DMS79 (cell line): ENCODE measurements around the gene HSPA12B.
A peak's percentile ranks its signal among the peaks of the same experiment; 100 is the strongest.

Experiments used
- DNase-seq: peaks from one replicate; lab custom pipeline; 2025; lab: John Stamatoyannopoulos, UW

The HSPA12B gene

GRCh38 chr20:3729811-3730540 lies 2.5 kb upstream of the HSPA12B start:
- no peak for DNase-seq

GRCh38 chr20:3730803-3731672 lies 1.4 kb upstream of the HSPA12B start:
- DNase-seq, result no peak

GRCh38 chr20:3731944-3732326 lies 550 bp upstream of the HSPA12B start:
- DNase-seq, result no peak

- DNase-seq, result no peak
Observed at GRCh38 chr20:3733119-3733995, 872 bp downstream of the HSPA12B start.

- peak; percentile 73 for DNase-seq
Observed at GRCh38 chr20:3734111-3734843, 1.8 kb downstream of the HSPA12B start.

- no peak for DNase-seq
Observed at GRCh38 chr20:3735768-3736167, 3.3 kb downstream of the HSPA12B start.

- no peak for DNase-seq
Observed at GRCh38 chr20:3738111-3739053, 5.9 kb downstream of the HSPA12B start.

GRCh38 chr20:3739054-3739925 lies 6.8 kb downstream of the HSPA12B start:
- DNase-seq, result no peak

GRCh38 chr20:3739926-3740451 lies 7.5 kb downstream of the HSPA12B start:
- no peak for DNase-seq

GRCh38 chr20:3740615-3741301 lies 8.3 kb downstream of the HSPA12B start:
- DNase-seq, result no peak

GRCh38 chr20:3741836-3742458 lies 9.5 kb downstream of the HSPA12B start:
- no peak for DNase-seq

- no peak for DNase-seq
Observed at GRCh38 chr20:3743251-3743650, 10.8 kb downstream of the HSPA12B start.

GRCh38 chr20:3744037-3744436 lies 11.6 kb downstream of the HSPA12B start:
- no peak for DNase-seq

- no peak for DNase-seq
Observed at GRCh38 chr20:3744806-3745685, 12.6 kb downstream of the HSPA12B start.

GRCh38 chr20:3745686-3746173 lies 13.2 kb downstream of the HSPA12B start:
- DNase-seq, result no peak

- DNase-seq, result no peak
Observed at GRCh38 chr20:3747471-3747870, 15.0 kb downstream of the HSPA12B start.

GRCh38 chr20:3748073-3748472 lies 15.6 kb downstream of the HSPA12B start:
- no peak for DNase-seq
